ENCODE results near the gene DSTN.

The DSTN gene

DNA sequence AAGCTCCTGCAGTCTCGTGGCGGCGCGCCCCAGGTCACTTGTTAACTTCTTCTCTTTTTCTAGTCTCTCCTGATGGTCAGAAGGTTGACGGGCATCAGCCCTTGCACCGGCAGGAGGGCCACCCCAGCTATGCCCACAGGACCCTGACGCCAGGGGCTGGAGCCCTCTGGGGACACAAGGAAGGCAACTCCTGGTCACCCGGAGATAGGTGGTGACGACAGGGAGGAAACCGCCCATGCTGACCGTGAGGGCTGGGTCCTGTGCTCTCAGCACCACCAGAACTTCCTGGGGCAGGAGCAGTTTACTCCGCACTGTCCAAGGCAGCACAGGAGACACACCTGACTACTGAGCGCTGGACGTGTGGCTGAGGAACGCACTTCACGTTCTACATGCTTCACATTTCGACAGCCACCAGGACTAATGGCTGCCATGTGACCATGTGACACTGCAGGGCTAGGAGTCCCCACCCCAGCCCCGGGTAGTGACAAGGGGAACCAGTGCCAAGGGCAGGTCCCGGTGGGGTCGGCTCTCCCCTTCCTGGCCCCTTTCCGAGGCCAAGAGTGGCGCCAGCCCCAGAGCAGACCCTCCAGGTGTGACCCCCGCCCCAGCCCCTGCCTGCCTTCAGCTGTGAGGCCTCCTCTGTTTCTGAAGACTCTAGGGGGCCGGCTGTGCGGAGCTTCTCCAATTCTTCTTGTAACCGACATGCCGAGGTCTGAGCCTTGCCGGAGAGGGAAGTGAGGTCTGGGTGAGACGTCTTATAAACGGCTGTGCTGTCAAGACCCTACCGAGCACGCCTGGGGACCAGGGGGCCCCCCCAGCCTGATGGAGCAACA is 45.2 kb downstream of the DSTN start:
- no peak overlapping the region for H3K4me3 ChIP-seq (ENCODE audit: low read depth, low read length)
- TF ChIP-seq, protein P1, sequence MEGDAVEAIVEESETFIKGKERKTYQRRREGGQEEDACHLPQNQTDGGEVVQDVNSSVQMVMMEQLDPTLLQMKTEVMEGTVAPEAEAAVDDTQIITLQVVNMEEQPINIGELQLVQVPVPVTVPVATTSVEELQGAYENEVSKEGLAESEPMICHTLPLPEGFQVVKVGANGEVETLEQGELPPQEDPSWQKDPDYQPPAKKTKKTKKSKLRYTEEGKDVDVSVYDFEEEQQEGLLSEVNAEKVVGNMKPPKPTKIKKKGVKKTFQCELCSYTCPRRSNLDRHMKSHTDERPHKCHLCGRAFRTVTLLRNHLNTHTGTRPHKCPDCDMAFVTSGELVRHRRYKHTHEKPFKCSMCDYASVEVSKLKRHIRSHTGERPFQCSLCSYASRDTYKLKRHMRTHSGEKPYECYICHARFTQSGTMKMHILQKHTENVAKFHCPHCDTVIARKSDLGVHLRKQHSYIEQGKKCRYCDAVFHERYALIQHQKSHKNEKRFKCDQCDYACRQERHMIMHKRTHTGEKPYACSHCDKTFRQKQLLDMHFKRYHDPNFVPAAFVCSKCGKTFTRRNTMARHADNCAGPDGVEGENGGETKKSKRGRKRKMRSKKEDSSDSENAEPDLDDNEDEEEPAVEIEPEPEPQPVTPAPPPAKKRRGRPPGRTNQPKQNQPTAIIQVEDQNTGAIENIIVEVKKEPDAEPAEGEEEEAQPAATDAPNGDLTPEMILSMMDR (IDR thresholded peaks at IDR 0.05; ENCODE audit: low read depth, low read length) = no peak
- in situ Hi-C loops (cut with HindIII; ENCODE audit: low sequenced_read_pairs) = no loop called here
- no peak for DNase-seq (ENCODE audit: low read depth, low spot score)

DNA sequence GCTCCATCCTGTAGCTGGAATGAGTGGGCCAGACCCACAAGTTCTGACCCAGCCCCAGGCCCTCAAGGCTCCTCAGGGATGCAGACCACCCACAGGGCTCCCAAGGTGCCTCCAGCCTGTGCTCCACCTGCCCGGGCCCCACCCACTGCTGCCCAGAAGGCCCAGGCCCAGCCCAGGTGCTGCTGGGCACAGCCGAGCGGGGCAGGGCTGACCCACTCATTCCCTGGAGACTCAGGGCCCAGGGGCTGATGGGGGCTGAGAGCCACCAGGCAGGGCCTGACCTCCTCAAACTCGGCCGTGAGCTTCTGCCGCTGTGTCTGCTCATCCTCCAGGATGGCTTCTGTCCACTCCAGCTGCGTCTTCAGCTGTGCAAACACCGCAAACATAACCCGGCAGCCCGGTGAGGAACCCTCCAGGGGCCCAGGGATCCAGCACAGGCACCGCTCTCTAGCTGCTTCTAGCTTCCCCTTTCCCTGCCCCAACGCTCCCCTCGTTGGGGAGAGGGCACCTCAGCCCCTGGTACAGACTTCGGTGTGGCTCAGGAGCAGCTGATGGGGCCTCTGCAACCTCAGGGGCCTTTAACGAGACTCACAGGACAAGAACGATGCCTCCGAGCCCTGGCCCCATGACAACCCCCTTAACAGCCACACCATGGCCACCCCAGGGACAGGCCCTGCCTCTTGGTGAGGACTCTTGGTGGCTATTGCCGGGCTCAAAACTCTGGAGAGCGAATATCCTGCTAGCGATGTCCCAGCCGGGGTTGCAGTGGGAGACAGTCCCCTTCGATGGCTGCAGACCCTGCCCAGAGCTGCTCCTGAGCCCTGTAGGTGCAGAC is 46.0 kb downstream of the DSTN start:
- in situ Hi-C loops (cut with HindIII; ENCODE audit: low sequenced_read_pairs) = no loop called here
- DNase-seq (ENCODE audit: low read depth, low spot score) = no peak
- no peak overlapping the region for H3K4me3 ChIP-seq (ENCODE audit: low read depth, low read length)
- TF ChIP-seq, protein P1 (IDR thresholded peaks at IDR 0.05; ENCODE audit: low read depth, low read length) = no peak

GRCh38 chr20:17616480-17617211 is 46.8 kb downstream of the DSTN start:
- no peak overlapping the region for H3K4me3 ChIP-seq (ENCODE audit: low read depth, low read length)
- DNase-seq (ENCODE audit: low read depth, low spot score) = no peak
- in situ Hi-C loops (cut with HindIII; ENCODE audit: low sequenced_read_pairs) = no loop called here
- TF ChIP-seq, protein P1 (IDR thresholded peaks at IDR 0.05; ENCODE audit: low read depth, low read length) = no peak

DNA sequence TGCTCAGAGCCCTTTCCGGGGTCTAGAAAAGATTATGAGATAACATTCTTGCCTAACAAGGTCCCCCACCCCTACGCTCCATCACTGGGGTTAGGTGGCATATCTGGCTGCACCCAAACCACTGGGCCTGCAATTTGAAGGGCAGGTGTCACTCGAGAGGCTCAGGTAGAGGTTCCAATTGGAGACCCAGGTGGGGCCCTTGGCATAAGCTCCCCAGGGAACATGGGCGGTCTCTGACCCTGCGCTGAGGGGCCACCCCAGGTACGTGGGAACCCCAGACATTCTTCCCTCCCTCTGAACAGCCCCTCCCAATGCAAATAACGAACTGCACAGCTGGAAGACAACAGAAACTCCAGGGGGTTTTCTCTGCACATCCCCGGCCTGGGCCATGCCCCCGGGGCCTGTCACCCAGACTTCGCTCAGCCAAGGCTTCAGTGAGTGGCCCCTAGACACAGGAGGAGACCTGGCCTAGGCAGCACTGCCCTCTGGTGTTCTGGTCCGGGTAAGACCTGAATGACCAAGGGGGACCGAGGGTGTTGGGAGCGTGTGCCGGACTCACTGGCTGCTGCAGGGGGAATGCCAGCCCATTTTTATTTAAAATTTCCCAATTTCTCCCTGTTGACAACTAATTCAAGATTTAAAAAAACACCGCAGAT is 47.5 kb downstream of the DSTN start:
- DNase-seq (ENCODE audit: low read depth, low spot score) = no peak
- H3K4me3 ChIP-seq (ENCODE audit: low read depth, low read length) = no peak overlapping the region
- TF ChIP-seq, protein P1 (IDR thresholded peaks at IDR 0.05; ENCODE audit: low read depth, low read length) = peak; percentile 52
- in situ Hi-C loops (cut with HindIII; ENCODE audit: low sequenced_read_pairs) = no loop called here

DNA sequence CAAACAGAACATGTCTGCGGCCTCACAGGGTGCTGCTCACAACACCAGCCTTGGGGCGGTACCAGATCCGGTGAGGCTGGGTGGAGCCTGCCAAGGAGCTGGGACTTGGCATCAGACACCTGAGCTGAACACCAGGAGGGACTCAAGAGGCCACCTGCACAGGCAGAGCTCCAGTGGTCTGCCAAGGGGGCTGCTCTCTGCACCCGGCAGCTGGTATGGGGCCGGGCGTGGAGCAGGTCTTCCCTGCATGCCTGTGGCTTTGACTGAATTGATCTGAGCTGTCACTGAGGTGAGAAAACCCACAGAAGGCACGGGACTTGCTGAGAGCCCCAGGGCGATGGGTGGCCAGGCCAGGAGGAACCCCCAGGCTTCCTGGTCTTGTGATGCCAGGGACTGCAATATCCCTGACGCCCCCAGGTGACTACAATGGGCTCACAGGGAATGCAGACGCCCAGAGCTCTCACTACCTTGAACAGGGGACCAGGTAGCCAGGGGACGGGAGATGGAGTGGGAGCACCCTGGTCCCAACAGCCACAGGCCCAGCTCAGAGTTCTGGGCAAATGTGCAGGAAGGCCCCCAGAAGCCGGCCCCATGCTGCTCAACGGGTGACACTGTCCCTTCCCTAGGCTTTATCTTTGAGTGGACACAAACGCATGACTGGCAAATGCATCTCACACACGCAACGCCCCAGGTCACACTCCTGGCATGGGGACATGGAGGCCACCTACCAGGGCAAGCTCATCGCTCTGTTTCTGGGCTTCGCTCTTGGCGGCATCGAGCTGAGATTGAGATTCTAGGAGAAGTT is 48.2 kb downstream of the DSTN start:
- DNase-seq (ENCODE audit: low read depth, low spot score) = no peak
- TF ChIP-seq, protein P1 (IDR thresholded peaks at IDR 0.05; ENCODE audit: low read depth, low read length) = no peak
- in situ Hi-C loops (cut with HindIII; ENCODE audit: low sequenced_read_pairs) = no loop called here
- H3K4me3 ChIP-seq (ENCODE audit: low read depth, low read length) = no peak overlapping the region

All from astrocyte of the spinal cord (primary cell).